CD4-positive, CD25-positive, alpha-beta regulatory T cell (primary cell): ENCODE data around the gene SPINT1. TPM values are rescaled to one million over a fixed set of nuclear protein-coding genes. Genes with fewer than 3 reads are reported as not detected.
A peak's percentile ranks its signal among the peaks of the same experiment; 100 is the strongest.

Experiments used
- ATAC-seq, 2 donors: fragments of 150-1000 bp; cut with Tn5 transposase; one replicate each; pipeline ENCODE4 v1.10.0; 2021; ENCODE audit warnings: low read depth in 2 of 2, moderate number of reproducible peaks in 2 of 2, moderate library complexity in 1 of 2
- DNase-seq, 3 donors: peaks; one replicate each; pipeline versions ENCODE4 v3.0.0 to v3.0.0-alpha.2; 2012 to 2022; ENCODE audit warnings: mixed read lengths in 1 of 3
- H3K27ac ChIP-seq: one replicate; pipeline ENCODE4 v1.7.0; 2013; ENCODE audit warnings: mild to moderate bottlenecking, low read length; ENCODE audit not compliant: insufficient read depth, poor library complexity, severe bottlenecking
- H3K27me3 ChIP-seq: one replicate; pipeline ENCODE4 v1.7.0; 2013; ENCODE audit warnings: low read length; ENCODE audit not compliant: control insufficient read depth, insufficient read depth
- H3K36me3 ChIP-seq: one replicate; pipeline ENCODE4 v1.7.0; 2013; ENCODE audit warnings: mild to moderate bottlenecking, low read length, moderate library complexity; ENCODE audit not compliant: control insufficient read depth, insufficient read depth
- H3K4me1 ChIP-seq: 2 replicates; pipeline ENCODE4 v1.7.0; 2013; ENCODE audit warnings: mild to moderate bottlenecking, low read length; ENCODE audit not compliant: insufficient read depth, control insufficient read depth, poor library complexity, severe bottlenecking
- H3K4me3 ChIP-seq: one replicate; pipeline ENCODE4 v1.7.0; 2013; ENCODE audit warnings: low read depth, mild to moderate bottlenecking, low read length, moderate library complexity
- H3K9me3 ChIP-seq, 2 experiments: 1 replicate in 1 of 2; 2 replicates in 1 of 2; pipeline ENCODE4 v1.7.0; 2013; ENCODE audit warnings: low read length in 2 of 2, mild to moderate bottlenecking in 1 of 2, moderate library complexity in 1 of 2; ENCODE audit not compliant: control insufficient read depth in 2 of 2
- H3K27ac Mint-ChIP-seq, 3 donors: one replicate each; pipeline ENCODE4 v1.8.0; 2020 to 2022; ENCODE audit warnings: mild to moderate bottlenecking in 3 of 3, mixed read lengths in 3 of 3, moderate library complexity in 2 of 3
- H3K27me3 Mint-ChIP-seq: one replicate; pipeline ENCODE4 v1.8.0; 2022; ENCODE audit warnings: mild to moderate bottlenecking, mixed read lengths
- H3K36me3 Mint-ChIP-seq: one replicate; pipeline ENCODE4 v1.8.0; 2020; ENCODE audit warnings: mixed read lengths
- H3K4me1 Mint-ChIP-seq, 4 donors: one replicate each; pipeline ENCODE4 v1.8.0; 2020 to 2022; ENCODE audit warnings: mixed read lengths in 4 of 4, mild to moderate bottlenecking in 1 of 4
- H3K4me3 Mint-ChIP-seq, 4 donors: one replicate each; pipeline ENCODE4 v1.8.0; 2020 to 2022; ENCODE audit warnings: mild to moderate bottlenecking in 4 of 4, mixed read lengths in 4 of 4, moderate library complexity in 3 of 4
- H3K9me3 Mint-ChIP-seq, 7 donors: one replicate each; pipeline ENCODE4 v1.8.0; 2020 to 2022; ENCODE audit warnings: mixed read lengths in 7 of 7, mild to moderate bottlenecking in 3 of 7, moderate library complexity in 2 of 7
- polyA plus RNA-seq, 4 donors: library from polyadenylated mRNA; unstranded; fragments of 300-500 nt; fragmentation: Illumina TruSeq; gene quantifications; one replicate each; pipeline ENCODE4 v1.2.3, GENCODE V29; 2021
- total RNA-seq: library from RNA; stranded (reverse); gene quantifications from one replicate; pipeline ENCODE4 v1.2.3, GENCODE V29; 2022

The SPINT1 gene
- total and polyA plus RNA-seq, 5 donors from 2014 or later: 0.63 to 2.1 (median 1.9) TPM

DNA sequence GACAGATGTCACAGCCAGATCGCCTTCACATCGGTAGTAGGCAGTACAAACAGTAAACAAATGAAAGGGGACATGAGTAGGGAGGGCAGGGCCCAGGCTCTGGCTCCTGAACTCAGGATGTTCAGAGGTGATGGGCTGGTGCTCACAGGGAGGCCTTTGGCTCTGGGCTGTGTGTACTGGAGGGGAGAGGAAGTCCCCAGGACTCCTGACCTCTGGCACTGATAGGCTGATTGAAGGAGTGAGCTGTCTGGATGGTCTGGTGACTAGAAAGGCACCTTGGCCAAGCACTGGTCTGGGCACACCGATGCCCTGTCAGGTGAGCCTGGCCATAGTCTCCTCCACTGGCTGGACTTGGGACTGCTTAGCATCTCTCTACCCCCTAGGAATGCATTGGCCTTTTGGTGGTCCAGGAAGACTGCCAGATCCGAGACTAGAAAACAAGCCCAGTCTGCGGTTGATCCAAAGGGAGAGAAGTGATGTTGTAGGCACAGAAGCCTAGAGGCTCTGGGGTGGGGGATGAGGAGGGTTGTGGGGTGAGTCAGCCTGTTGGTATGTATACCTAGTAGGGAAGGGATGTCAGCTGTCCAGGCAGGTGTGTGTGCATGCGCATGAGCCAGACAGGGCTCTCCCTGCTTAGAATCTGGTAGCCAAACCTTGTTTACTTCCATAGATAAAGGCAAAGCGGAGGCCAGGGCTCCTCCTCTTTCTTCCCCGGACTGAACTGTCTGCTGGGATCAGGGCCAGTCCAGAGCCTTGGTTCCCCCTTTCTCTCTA is 1.9 kb downstream of the SPINT1 start:
- Histone ChIP-seq H3K27me3 (peaks cover 8% of the 10 kb centered on the region), H3K36me3 (no peaks in the 10 kb centered on the region), H3K27ac (no peak overlapping the region), H3K4me1 (peaks cover 16% of the 10 kb centered on the region), H3K9me3 (no peaks in the 10 kb centered on the region), H3K4me3 (no peak overlapping the region)
- Mint-ChIP-seq H3K4me1 (peaks cover 0 to 27% (median 14%) of the 10 kb centered on the region in 4 donors), H3K9me3 (peaks cover 0 to 3% (median 0%) of the 10 kb centered on the region in 7 donors), H3K27me3 (peaks cover 35% of the 10 kb centered on the region), H3K27ac (no peak overlapping the region), H3K36me3 (no peaks in the 10 kb centered on the region), H3K4me3 (peak overlapping the region; percentile 32 to 81 (median 46))
- ATAC-seq: no peak
- no peak for DNase-seq

GRCh38 chr15:40846841-40847222 is 3.0 kb downstream of the SPINT1 start:
- Histone ChIP-seq H3K36me3 (no peaks in the 10 kb centered on the region), H3K4me3 (no peak overlapping the region), H3K27ac (no peak overlapping the region), H3K4me1 (peaks cover 16% of the 10 kb centered on the region), H3K27me3 (peaks cover 8% of the 10 kb centered on the region), H3K9me3 (no peaks in the 10 kb centered on the region)
- no peak for ATAC-seq
- peak overlapping the region in 1 of 3 donors; percentile 86 for H3K27ac Mint-ChIP-seq
- peak overlapping the region in 1 of 4 donors; percentile 36 for H3K4me3 Mint-ChIP-seq
- H3K9me3 Mint-ChIP-seq: peaks cover 0 to 3% (median 0%) of the 10 kb centered on the region in 7 donors
- DNase-seq: no peak
- H3K4me1 Mint-ChIP-seq: peaks cover 0 to 27% (median 14%) of the 10 kb centered on the region in 4 donors
- H3K36me3 Mint-ChIP-seq: no peaks in the 10 kb centered on the region
- H3K27me3 Mint-ChIP-seq: peaks cover 28% of the 10 kb centered on the region

DNA sequence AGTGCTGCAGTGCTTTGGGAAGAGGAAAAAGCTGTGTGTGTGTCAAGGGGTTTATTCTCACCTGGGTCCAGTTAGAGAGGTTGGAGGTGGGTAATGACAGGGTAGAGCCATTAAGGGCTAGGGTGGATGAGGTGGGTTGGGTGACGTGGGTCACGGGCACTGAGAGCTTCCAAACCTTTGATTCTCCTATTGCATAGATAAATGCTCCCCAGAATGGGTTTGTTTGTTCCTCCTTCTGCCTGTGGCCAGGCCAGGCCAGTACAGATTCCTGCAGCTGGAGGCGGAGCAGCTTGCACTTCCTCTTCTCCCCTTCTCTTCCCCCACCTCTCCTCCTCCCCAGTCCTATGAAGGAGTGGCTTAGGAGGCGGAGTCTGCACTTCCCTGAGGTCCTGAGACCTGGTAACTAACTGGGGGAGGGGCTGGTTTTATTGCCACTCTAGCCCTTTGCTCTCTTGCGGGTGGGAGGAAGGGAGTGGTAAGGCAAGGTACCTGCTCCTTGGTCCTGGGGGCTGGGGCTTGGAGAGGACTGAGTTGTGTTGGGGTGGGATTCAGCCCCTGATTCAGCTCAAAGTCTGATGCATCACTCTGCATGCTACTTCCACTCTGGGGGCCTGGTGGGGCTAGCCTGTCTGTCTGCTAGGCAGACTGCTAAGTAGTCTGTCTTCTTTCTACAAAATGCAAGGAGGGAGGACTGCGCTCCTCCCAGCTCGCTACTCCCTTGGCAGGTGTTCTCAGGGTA is 3.5 kb downstream of the SPINT1 start:
- H3K9me3 ChIP-seq: no peaks in the 10 kb centered on the region
- peaks cover 6% of the 10 kb centered on the region for H3K27me3 ChIP-seq
- H3K36me3 ChIP-seq: no peaks in the 10 kb centered on the region
- peaks cover 0 to 3% (median 0%) of the 10 kb centered on the region in 7 donors for H3K9me3 Mint-ChIP-seq
- H3K4me3 Mint-ChIP-seq: peak overlapping the region in 2 of 4 donors; percentile 36 to 81
- DNase-seq (no peak), ATAC-seq (no peak)
- peaks cover 0 to 27% (median 14%) of the 10 kb centered on the region in 4 donors for H3K4me1 Mint-ChIP-seq
- peak overlapping the region in 2 of 3 donors; percentile 9 to 90 for H3K27ac Mint-ChIP-seq
- H3K4me3 ChIP-seq: no peak overlapping the region
- H3K36me3 Mint-ChIP-seq: no peaks in the 10 kb centered on the region
- peaks cover 16% of the 10 kb centered on the region for H3K4me1 ChIP-seq
- H3K27me3 Mint-ChIP-seq: peaks cover 22% of the 10 kb centered on the region
- no peak overlapping the region for H3K27ac ChIP-seq

- H3K27ac Mint-ChIP-seq: no peak overlapping the region
- no peak overlapping the region for H3K4me3 Mint-ChIP-seq
Observed at GRCh38 chr15:40850576-40851112, 6.8 kb downstream of the SPINT1 start.

GRCh38 chr15:40852529-40852928 is 8.7 kb downstream of the SPINT1 start:
- peaks cover 0 to 2% (median 0%) of the 10 kb centered on the region in 7 donors for H3K9me3 Mint-ChIP-seq
- Histone ChIP-seq H3K4me3 (no peak overlapping the region), H3K9me3 (no peaks in the 10 kb centered on the region), H3K27ac (no peak overlapping the region), H3K36me3 (no peaks in the 10 kb centered on the region), H3K27me3 (no peaks in the 10 kb centered on the region), H3K4me1 (no peaks in the 10 kb centered on the region)
- DNase-seq (no peak), ATAC-seq (no peak)
- H3K27me3 Mint-ChIP-seq: peaks cover 8% of the 10 kb centered on the region
- H3K4me1 Mint-ChIP-seq: peaks cover 0 to 7% (median 2%) of the 10 kb centered on the region in 4 donors
- no peak overlapping the region for H3K4me3 Mint-ChIP-seq
- H3K36me3 Mint-ChIP-seq: peaks cover 3% of the 10 kb centered on the region
- no peak overlapping the region for H3K27ac Mint-ChIP-seq

More at GRCh38 chr15:40850576-40851112, 6.8 kb downstream of the SPINT1 start:
- H3K9me3 Mint-ChIP-seq: peaks cover 0 to 3% (median 0%) of the 10 kb centered on the region in 7 donors
- peaks cover 13% of the 10 kb centered on the region for H3K27me3 Mint-ChIP-seq
- ATAC-seq (no peak), DNase-seq (no peak)
- Histone ChIP-seq H3K4me3 (no peak overlapping the region), H3K4me1 (no peaks in the 10 kb centered on the region), H3K36me3 (no peaks in the 10 kb centered on the region), H3K27me3 (no peaks in the 10 kb centered on the region), H3K27ac (no peak overlapping the region), H3K9me3 (no peaks in the 10 kb centered on the region)
- H3K36me3 Mint-ChIP-seq: no peaks in the 10 kb centered on the region
- H3K4me1 Mint-ChIP-seq: peaks cover 0 to 14% (median 7%) of the 10 kb centered on the region in 4 donors

DNA sequence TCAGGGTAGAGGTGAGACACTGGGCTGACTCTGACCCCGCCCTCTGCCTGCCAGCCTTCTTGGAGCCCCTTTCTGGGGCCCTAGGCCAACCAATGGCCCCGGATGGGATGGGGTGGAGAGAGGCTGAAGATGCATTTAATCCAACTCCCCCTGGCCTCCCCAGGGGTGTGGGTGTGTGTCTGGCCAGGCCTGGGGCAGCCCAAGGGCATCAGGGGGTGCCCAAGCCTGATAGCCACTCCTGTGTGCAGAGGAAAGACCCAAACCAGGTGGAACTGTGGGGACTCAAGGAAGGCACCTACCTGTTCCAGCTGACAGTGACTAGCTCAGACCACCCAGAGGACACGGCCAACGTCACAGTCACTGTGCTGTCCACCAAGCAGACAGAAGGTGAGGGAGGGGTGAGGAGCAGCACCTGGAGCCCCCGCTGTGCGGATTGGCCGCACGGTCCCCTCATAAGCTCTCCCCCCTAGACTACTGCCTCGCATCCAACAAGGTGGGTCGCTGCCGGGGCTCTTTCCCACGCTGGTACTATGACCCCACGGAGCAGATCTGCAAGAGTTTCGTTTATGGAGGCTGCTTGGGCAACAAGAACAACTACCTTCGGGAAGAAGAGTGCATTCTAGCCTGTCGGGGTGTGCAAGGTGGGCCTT is 9.5 kb downstream of the SPINT1 start:
- ATAC-seq (no peak), DNase-seq (no peak)
- H3K4me1 ChIP-seq: no peaks in the 10 kb centered on the region
- H3K27me3 ChIP-seq: no peaks in the 10 kb centered on the region
- peaks cover 3% of the 10 kb centered on the region for H3K36me3 Mint-ChIP-seq
- H3K36me3 ChIP-seq: no peaks in the 10 kb centered on the region
- H3K4me3 ChIP-seq: no peak overlapping the region
- peaks cover 4% of the 10 kb centered on the region for H3K27me3 Mint-ChIP-seq
- peaks cover 0 to 2% (median 0%) of the 10 kb centered on the region in 7 donors for H3K9me3 Mint-ChIP-seq
- H3K27ac Mint-ChIP-seq: no peak overlapping the region
- H3K9me3 ChIP-seq: no peaks in the 10 kb centered on the region
- H3K27ac ChIP-seq: no peak overlapping the region
- no peak overlapping the region for H3K4me3 Mint-ChIP-seq
- H3K4me1 Mint-ChIP-seq: peaks cover 0 to 6% (median 3%) of the 10 kb centered on the region in 4 donors

- no peak overlapping the region for H3K27ac ChIP-seq
- ATAC-seq (no peak), DNase-seq (no peak)
- Mint-ChIP-seq H3K27me3 (peaks cover 8% of the 10 kb centered on the region), H3K27ac (no peak overlapping the region), H3K36me3 (peaks cover 3% of the 10 kb centered on the region), H3K4me1 (peaks cover 0 to 12% (median 5%) of the 10 kb centered on the region in 4 donors), H3K4me3 (no peak overlapping the region), H3K9me3 (peaks cover 0 to 2% (median 0%) of the 10 kb centered on the region in 7 donors)
- no peak overlapping the region for H3K4me3 ChIP-seq
- no peaks in the 10 kb centered on the region for H3K9me3 ChIP-seq
- H3K27me3 ChIP-seq: no peaks in the 10 kb centered on the region
- H3K4me1 ChIP-seq: no peaks in the 10 kb centered on the region
- no peaks in the 10 kb centered on the region for H3K36me3 ChIP-seq
Observed at GRCh38 chr15:40854161-40854560, 10.3 kb downstream of the SPINT1 start.
